Measurements from ENCODE around the gene MTX3.

MTX3 gene

DNA sequence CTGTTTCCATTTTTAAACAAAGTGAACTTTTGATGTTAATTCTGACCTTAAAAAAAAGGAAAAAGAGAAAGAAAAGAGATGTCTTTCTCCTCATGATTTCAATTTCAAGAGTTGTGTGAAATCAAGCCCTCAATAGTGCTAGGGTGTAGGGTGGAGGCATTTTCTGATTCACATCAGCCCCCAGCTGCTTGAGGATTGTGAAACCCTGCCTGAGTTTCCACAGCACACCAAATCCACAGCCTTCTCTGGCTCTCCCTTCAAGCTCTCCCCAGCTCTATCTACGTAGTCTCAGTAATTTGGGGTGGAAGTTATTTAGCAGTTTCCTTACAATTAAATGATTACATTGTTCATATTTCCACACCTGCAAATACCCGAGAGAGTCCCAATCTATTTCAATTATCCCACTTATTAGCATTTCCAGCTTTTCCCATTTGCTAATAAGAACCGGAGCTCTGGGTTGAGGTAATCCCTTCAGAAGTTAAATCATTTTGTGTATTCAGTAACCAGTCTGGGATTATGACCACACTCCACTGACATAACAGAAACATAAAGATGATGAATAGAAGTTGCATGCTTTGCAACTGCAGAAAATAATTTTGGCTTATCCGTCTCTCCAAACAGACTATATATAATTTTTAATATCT, 54.9 kb downstream of the MTX3 start:
- FAIRE-seq (no peak), DNase-seq (ENCODE audit: low spot score) (no peak)

DNA sequence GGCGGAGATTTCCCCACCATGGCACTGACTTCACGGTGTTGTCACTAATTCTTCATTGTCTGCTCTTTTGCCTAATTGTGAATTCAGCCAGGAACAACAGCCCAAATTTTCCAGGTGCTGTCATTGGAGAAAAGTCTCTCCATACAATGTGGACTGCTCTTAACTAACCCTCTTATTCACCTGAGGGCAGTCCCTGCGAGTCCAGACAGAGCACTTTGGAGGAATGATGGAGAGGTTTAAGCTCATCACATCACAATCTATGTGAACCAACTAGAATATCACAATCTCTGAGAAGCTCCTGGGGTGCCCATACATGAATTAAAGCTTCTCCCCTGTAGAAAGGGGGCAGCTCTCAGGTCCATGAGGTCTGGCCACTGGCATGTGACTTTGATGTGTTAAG, 56.4 kb downstream of the MTX3 start:
- FAIRE-seq (no peak), DNase-seq (ENCODE audit: low spot score) (no peak)

DNA sequence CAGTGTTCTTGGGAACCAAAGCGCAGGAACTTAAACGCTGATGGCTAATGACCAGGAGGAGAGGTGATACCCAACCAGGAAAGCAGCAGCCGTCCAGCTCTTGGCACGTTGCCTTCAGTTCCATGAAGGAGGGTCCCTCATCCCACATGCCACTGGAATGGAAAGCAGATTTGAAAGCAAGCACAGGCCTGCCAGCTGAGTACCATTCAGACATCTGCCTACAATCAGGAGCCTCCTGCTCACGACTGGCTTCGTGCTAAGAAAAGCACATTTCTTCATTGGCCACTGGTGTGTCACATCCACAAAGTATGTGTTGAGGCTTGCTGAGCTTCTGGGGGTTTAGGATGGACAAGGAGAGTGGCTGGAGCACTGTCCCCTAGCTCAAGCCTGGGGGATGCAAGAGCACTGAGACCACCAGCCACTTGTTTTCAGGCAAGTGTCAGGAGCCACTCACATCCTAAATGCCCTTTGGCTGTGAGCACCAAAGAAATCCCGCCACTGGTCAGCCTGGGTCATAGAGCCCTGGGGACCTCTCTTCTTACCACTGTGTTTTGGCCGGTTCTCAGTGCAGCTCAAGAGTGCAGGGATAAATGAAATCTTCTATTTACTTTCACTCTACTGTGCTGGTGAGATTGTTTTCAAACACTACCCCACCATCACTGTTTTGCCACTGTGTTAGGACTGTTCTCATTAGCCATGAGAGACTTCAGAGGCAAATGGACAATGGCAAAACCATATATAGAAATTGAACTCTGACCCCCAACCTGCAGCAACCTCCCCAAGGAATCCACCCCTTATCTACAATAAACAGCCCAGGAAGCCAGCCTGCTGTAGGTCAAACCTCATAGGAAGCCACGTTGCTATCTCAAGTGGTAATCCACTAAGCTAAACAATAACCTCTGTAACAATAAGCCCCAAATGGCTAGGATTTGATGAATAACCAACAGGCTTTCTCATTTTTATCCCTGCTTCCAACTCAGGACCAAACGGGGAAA, 58.3 kb downstream of the MTX3 start:
- DNase-seq (ENCODE audit: low spot score) (no peak), FAIRE-seq (no peak)

DNA sequence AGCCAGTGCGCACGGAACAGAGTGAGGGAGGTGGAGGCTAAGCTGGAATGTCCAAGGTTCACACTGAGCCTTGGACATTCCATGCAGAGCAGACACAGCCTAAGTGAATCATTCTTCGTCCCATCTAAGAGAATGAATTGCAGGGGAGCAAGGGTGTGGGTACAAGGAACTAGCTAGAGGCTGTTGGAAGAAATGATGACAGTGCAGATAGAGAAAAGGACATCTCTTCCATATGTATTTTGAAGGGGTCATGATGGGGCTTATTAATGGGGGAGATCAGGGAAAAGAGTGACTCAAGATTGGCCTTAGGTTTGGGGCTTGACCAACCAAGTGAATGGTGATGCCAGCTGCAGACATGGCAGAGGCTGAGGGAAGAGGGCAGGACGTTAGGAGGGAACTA, 59.2 kb downstream of the MTX3 start:
- DNase-seq (ENCODE audit: low spot score) (no peak), FAIRE-seq (no peak)

DNA sequence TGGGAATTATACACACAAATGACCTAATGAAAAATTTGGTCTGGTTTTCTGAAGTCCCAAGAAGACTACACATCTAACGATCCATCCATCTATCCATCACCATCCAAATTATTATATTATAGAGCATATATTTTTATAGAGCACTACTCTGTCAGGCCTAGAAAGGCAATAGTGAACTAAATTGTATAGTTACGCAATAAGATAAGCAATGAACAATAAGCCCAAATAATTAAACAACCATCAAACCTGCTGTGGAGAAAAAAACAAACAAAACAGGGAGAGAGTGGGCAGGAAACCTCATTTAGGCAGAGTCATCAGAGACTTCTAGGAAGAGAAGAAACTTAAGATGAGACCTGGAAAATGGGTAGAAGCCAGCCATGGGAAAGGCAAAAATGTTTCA, 59.7 kb downstream of the MTX3 start:
- DNase-seq (ENCODE audit: low spot score): no peak
- FAIRE-seq: no peak

DNA sequence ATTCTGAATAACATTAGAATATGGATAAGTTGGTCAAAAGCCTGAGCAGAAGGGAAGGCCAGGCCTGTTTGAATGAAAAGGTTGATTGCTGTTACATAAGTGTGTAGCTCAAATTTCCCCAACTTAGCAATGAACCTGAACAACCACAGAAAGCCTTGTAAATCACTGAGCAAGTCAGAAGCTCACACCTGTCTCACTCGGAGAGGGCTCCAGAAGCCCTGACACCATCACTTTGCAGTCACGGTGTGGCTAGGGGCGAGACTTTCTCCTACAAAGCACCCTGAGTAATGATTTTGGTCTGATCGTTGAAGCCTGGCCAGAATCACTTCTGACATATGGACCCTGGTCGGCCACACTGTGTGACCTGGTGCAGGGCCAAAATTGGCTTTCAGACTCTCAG, 62.0 kb downstream of the MTX3 start:
- FAIRE-seq: no peak
- DNase-seq (ENCODE audit: low spot score): no peak

All from RCC 7860 (cell line).